ENCODE results near the gene EDAR. TPM values are rescaled to one million over a fixed set of nuclear protein-coding genes. Genes with fewer than 3 reads are reported as not detected.

Gene EDAR
- total and polyA plus RNA-seq, 10 of the 15 experiments (the other 5 are each of a cell fraction or from before 2014, with no cell fraction given): 0.04 TPM; not detected in 9

DNA sequence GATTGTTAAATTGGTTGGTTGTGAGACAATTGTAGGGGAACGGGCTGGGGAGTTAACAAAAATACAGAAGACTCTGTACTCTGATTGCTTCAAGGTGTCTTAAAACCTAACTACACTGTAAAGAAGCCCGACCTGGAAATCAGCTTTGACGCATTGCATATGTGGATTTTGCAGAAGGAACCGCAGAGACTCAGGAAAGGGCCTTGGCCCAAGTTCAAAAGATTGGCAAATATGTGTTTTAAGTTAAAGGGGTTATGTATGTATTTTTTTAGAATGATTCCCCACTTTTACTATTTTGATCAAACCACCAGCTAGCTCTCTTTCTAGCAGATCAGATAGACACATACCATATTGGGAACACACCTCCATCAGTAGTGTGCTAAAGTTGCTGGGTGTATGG lies 18.0 kb upstream of the EDAR start:
- POLR2A ChIA-PET: no interaction called here
- SMC1A ChIA-PET (ENCODE audit: uncharacterized antibody, unreplicated experiment): no interaction called here
- RAD21 ChIA-PET (ENCODE audit: unreplicated experiment): no interaction called here
- DNase-seq (ENCODE audit: low read depth, low spot score) (no peak), FAIRE-seq (no peak), ATAC-seq (no peak)
- no peaks in the 10 kb centered on the region for H3K36me3 ChIP-seq (ENCODE audit: control insufficient read depth in 2 of 2, insufficient read depth in 2 of 2, low read length in 1 of 2)
- intact Hi-C loops (cut with micrococcal nuclease; ENCODE audit: unreplicated experiment): no loop called here
- no peak overlapping the region for H3K4me3 ChIP-seq
- no peaks in the 10 kb centered on the region; the same call in 1 of the 2 replicates for H4K20me1 ChIP-seq (ENCODE audit: control insufficient read depth, insufficient read depth)
- no peak overlapping the region for H3K4me2 ChIP-seq (ENCODE audit: control insufficient read depth, insufficient read depth)
- no peaks in the 10 kb centered on the region for H3K4me1 ChIP-seq (ENCODE audit: control insufficient read depth, insufficient read depth, low read length)
- CTCF ChIA-PET: no interaction called here
- no peaks in the 10 kb centered on the region for H3K9me3 ChIP-seq (replicated peaks; ENCODE audit: control insufficient read depth, insufficient read depth, low read length)
- in situ Hi-C loops (cut with MboI): no loop called here
- peaks cover 0 to 4% of the 10 kb centered on the region in 2 experiments; a peak in 2 of 4 replicates for H3K27me3 ChIP-seq (replicated peaks in 1 of 2; ENCODE audit: control insufficient read depth in 2 of 2, insufficient read depth in 2 of 2, low read length in 1 of 2)
- no peak overlapping the region for H3K27ac ChIP-seq (ENCODE audit: control insufficient read depth, insufficient read depth)
- WGBS (ENCODE audit: insufficient coverage, insufficient replicate concordance, low lambda C conversion rate, missing lambda C conversion rate): 16% methylated on average over 4 of the region's 4 CpGs
- H3K9ac ChIP-seq (ENCODE audit: control insufficient read depth, insufficient read depth, low read length): no peak overlapping the region
- no peaks in the 10 kb centered on the region for H3K79me2 ChIP-seq (ENCODE audit: control insufficient read depth, insufficient read depth, low read length)
- no TSS peak for BruUV-seq (replicated peaks)
- H2AFZ ChIP-seq (ENCODE audit: control insufficient read depth, low read depth, low read length): no peak overlapping the region
- TF ChIP-seq BACH1 (IDR thresholded peaks at IDR 0.05; ENCODE audit: borderline replicate concordance) (no peak), EZH2 (IDR thresholded peaks at IDR 0.05; ENCODE audit: borderline replicate concordance, control insufficient read depth, low read depth, low read length) (no peak), ASH2L (IDR thresholded peaks at IDR 0.05; ENCODE audit: borderline replicate concordance, low read depth) (no peak), ZNF207 (IDR thresholded peaks at IDR 0.05; ENCODE audit: borderline replicate concordance) (no peak), STAT1 (conservative IDR thresholded peaks at IDR 0.05) (no peak), HDAC6 (IDR thresholded peaks at IDR 0.05; ENCODE audit: unreplicated experiment) (no peak), BMI1 (IDR thresholded peaks at IDR 0.05; ENCODE audit: borderline replicate concordance) (no peak), MYC (IDR thresholded peaks at IDR 0.05; ENCODE audit: insufficient read depth, insufficient read length, insufficient replicate concordance, low read length, severe bottlenecking) (no peak), ZSCAN29 (IDR thresholded peaks at IDR 0.05) (no peak), RCOR1 (conservative IDR thresholded peaks at IDR 0.05; ENCODE audit: low read depth, low read length) (no peak), CBX3 (IDR thresholded peaks at IDR 0.05; ENCODE audit: borderline replicate concordance, low read depth) (no peak), ZNF217 (IDR thresholded peaks at IDR 0.05) (no peak), MTA3 (IDR thresholded peaks at IDR 0.05; ENCODE audit: borderline replicate concordance, low read length) (no peak), SPI1 (IDR thresholded peaks at IDR 0.05; ENCODE audit: borderline replicate concordance, insufficient read depth, low read depth, low read length) (no peak), BCL11A (IDR thresholded peaks at IDR 0.05; ENCODE audit: low read depth, low read length) (no peak)
- TF ChIP-seq, protein P1, sequence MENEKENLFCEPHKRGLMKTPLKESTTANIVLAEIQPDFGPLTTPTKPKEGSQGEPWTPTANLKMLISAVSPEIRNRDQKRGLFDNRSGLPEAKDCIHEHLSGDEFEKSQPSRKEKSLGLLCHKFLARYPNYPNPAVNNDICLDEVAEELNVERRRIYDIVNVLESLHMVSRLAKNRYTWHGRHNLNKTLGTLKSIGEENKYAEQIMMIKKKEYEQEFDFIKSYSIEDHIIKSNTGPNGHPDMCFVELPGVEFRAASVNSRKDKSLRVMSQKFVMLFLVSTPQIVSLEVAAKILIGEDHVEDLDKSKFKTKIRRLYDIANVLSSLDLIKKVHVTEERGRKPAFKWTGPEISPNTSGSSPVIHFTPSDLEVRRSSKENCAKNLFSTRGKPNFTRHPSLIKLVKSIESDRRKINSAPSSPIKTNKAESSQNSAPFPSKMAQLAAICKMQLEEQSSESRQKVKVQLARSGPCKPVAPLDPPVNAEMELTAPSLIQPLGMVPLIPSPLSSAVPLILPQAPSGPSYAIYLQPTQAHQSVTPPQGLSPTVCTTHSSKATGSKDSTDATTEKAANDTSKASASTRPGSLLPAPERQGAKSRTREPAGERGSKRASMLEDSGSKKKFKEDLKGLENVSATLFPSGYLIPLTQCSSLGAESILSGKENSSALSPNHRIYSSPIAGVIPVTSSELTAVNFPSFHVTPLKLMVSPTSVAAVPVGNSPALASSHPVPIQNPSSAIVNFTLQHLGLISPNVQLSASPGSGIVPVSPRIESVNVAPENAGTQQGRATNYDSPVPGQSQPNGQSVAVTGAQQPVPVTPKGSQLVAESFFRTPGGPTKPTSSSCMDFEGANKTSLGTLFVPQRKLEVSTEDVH (IDR thresholded peaks at IDR 0.05; ENCODE audit: low read depth, partially characterized antibody): no peak
- TF ChIP-seq, protein P2, sequence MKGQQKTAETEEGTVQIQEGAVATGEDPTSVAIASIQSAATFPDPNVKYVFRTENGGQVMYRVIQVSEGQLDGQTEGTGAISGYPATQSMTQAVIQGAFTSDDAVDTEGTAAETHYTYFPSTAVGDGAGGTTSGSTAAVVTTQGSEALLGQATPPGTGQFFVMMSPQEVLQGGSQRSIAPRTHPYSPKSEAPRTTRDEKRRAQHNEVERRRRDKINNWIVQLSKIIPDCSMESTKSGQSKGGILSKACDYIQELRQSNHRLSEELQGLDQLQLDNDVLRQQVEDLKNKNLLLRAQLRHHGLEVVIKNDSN (IDR thresholded peaks at IDR 0.05; ENCODE audit: borderline replicate concordance, extremely low read length, insufficient read depth, low read depth, low read length): no peak
- TF ChIP-seq, protein P3, sequence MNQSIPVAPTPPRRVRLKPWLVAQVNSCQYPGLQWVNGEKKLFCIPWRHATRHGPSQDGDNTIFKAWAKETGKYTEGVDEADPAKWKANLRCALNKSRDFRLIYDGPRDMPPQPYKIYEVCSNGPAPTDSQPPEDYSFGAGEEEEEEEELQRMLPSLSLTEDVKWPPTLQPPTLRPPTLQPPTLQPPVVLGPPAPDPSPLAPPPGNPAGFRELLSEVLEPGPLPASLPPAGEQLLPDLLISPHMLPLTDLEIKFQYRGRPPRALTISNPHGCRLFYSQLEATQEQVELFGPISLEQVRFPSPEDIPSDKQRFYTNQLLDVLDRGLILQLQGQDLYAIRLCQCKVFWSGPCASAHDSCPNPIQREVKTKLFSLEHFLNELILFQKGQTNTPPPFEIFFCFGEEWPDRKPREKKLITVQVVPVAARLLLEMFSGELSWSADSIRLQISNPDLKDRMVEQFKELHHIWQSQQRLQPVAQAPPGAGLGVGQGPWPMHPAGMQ (IDR thresholded peaks at IDR 0.05; ENCODE audit: borderline replicate concordance): no peak
